A673 (cell line): Measurements from ENCODE around the gene FERMT3. TPM values are rescaled to one million over a fixed set of nuclear protein-coding genes. Genes with fewer than 3 reads are reported as not detected.

Experiments used
- BruUV-seq: library from RNA; stranded (reverse); fragments of 400-500 nt; replicated peaks from 2 replicates; lab custom pipeline; 2021; lab: Mats Ljungman, UMichigan
- CTCF ChIA-PET: fragments of 300-600 bp; sonication (Branson Sonifier 250); formaldehyde crosslinking; loops from one replicate; lab custom pipeline; 2022; ENCODE audit warnings: antibody characterized with exemption; lab: Charles Lee
- POLR2A ChIA-PET: fragments of 300-600 bp; sonication (Branson Sonifier 250); formaldehyde crosslinking; loops from one replicate; lab custom pipeline; 2022; ENCODE audit warnings: antibody characterized with exemption; ENCODE audit not compliant: low non-redundant PET; lab: Charles Lee
- DNase-seq: peaks from one replicate; pipeline ENCODE4 v3.0.0-alpha.2; 2015; ENCODE audit warnings: low spot score
- H3K27ac ChIP-seq: fragments of 200-600 bp; sonication (generic); 2 replicates; pipeline ENCODE4 v1.5.1; 2016; ENCODE audit warnings: mixed run types, low read depth, mild to moderate bottlenecking, mixed read lengths, antibody characterized with exemption, low read length; ENCODE audit not compliant: poor library complexity, severe bottlenecking
- H3K27me3 ChIP-seq: fragments of 200-600 bp; sonication (generic); replicated peaks from 2 replicates; pipeline ENCODE4 v1.6.1; 2017; ENCODE audit warnings: mixed run types, low read depth, mild to moderate bottlenecking, mixed read lengths, antibody characterized with exemption, low read length; ENCODE audit not compliant: insufficient read depth, poor library complexity
- H3K36me3 ChIP-seq: fragments of 200-600 bp; sonication (generic); 2 replicates; pipeline ENCODE4 v1.6.1; 2016; ENCODE audit warnings: mixed run types, mild to moderate bottlenecking, mixed read lengths, antibody characterized with exemption, low read length; ENCODE audit not compliant: insufficient read depth, poor library complexity, severe bottlenecking
- H3K4me1 ChIP-seq: fragments of 200-600 bp; sonication (generic); 2 replicates; pipeline ENCODE4 v1.6.1; 2017; ENCODE audit warnings: mixed run types, mild to moderate bottlenecking, mixed read lengths, antibody characterized with exemption, low read length; ENCODE audit not compliant: insufficient read depth, poor library complexity, severe bottlenecking
- H3K4me3 ChIP-seq: fragments of 200-600 bp; sonication (generic); 2 replicates; pipeline ENCODE4 v1.5.1; 2016; ENCODE audit warnings: low read depth, mixed run types, mild to moderate bottlenecking, mixed read lengths, low read length; ENCODE audit not compliant: poor library complexity, severe bottlenecking
- H3K9me3 ChIP-seq: fragments of 200-600 bp; sonication (generic); 2 replicates; pipeline ENCODE4 v1.6.1; 2016; ENCODE audit warnings: mixed run types, low read depth, mild to moderate bottlenecking, mixed read lengths, antibody characterized with exemption, low read length; ENCODE audit not compliant: poor library complexity, severe bottlenecking
- CTCF ChIP-seq: fragments of 300-800, 200-600 bp; sonication (generic); conservative IDR thresholded peaks from 2 replicates; pipeline ENCODE4 v1.5.1; 2017; ENCODE audit warnings: low read depth, mild to moderate bottlenecking, antibody characterized with exemption, low read length, moderate library complexity, mixed read lengths
- EZH2 ChIP-seq: fragments of 200-600 bp; sonication (generic); IDR thresholded peaks from 2 replicates; pipeline ENCODE4 v1.6.1; 2017; ENCODE audit warnings: borderline replicate concordance, low read depth, mild to moderate bottlenecking, mixed read lengths, antibody characterized with exemption, low read length; ENCODE audit not compliant: poor library complexity, severe bottlenecking
- intact Hi-C: fragments of 100-400 bp; cut with micrococcal nuclease; formaldehyde crosslinking; loops from one replicate; pipeline ENCODE4 v1.10.0; 2022; ENCODE audit not compliant: unreplicated experiment
- total RNA-seq: library from RNA; stranded (reverse); gene quantifications from 2 replicates; pipeline ENCODE4 v1.2.3, GENCODE V29; 2021

The FERMT3 gene
- total RNA-seq, 1 experiment from 2014 or later: 99.3 TPM

DNA sequence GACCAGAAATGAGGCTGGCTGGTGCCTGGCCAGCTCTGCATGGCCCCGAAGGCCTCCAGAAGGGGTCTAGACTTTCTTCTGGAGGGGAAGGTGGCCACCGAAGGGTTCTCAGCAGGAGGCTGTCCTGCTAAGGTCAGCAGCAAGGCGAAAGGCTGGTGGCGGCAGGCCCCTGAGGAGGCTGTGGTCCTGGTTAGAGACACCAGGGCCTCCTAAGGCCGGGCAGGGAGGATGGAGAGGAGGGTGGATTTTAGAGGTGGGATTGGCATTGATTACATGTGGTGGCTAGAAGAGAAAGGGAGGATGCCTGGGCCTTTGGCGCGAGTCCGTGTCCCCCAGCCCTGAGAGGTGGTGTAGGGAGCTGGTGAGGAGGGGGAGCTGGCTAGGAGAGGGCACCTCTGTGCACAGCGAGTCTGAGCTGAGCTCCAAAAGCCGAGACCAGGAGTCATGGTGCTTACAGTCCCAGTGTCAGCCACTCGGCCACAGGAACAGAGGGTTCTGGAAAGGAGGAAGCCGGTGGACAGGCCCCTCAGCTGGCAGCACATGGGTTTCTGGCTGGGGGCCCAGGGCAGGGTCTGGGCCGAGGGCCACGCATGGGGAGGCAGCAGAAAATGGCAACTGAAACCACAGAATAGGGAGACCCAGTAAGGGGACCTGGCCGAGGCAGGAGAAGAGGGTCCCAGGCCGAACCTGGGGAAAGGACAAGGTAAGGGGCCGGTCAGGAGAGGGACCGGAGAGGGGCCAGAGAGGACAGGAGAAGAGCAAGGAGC lies 2.5 kb downstream of the FERMT3 start:
- peaks cover 59% of the 10 kb centered on the region for H3K4me1 ChIP-seq
- intact Hi-C loops: loop anchor here (5.0 kb wide), 1 partner anchor 38 kb away; the partner anchor contains the start of gene PPP1R14B
- no peaks in the 10 kb centered on the region for H3K27me3 ChIP-seq
- ChIA-PET CTCF (no interaction called here), POLR2A (no interaction called here)
- DNase-seq: no peak
- peak overlapping the region; percentile 93 for H3K27ac ChIP-seq
- BruUV-seq: no TSS peak
- peaks cover 26% of the 10 kb centered on the region for H3K36me3 ChIP-seq
- H3K4me3 ChIP-seq: peak overlapping the region; percentile 40
- TF ChIP-seq EZH2 (no peak), CTCF (no peak)
- H3K9me3 ChIP-seq: no peaks in the 10 kb centered on the region

DNA sequence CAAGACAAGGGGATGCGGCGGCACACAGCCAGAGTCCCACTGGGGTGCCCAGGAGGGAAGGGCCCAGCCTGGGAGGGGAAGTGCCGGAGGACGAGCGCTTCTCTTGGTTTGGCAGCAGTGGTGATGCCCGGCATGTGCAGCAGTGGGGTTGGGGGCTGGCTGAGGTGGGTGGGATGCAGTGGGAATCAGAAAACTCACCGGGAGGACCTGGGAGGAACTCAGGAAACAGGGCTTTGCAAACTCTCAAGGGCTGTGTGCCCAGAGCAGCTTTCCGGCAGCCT lies 3.0 kb downstream of the FERMT3 start:
- intact Hi-C loops: loop anchor here (5.0 kb wide), 1 partner anchor 38 kb away; the partner anchor contains the start of gene PPP1R14B

DNA sequence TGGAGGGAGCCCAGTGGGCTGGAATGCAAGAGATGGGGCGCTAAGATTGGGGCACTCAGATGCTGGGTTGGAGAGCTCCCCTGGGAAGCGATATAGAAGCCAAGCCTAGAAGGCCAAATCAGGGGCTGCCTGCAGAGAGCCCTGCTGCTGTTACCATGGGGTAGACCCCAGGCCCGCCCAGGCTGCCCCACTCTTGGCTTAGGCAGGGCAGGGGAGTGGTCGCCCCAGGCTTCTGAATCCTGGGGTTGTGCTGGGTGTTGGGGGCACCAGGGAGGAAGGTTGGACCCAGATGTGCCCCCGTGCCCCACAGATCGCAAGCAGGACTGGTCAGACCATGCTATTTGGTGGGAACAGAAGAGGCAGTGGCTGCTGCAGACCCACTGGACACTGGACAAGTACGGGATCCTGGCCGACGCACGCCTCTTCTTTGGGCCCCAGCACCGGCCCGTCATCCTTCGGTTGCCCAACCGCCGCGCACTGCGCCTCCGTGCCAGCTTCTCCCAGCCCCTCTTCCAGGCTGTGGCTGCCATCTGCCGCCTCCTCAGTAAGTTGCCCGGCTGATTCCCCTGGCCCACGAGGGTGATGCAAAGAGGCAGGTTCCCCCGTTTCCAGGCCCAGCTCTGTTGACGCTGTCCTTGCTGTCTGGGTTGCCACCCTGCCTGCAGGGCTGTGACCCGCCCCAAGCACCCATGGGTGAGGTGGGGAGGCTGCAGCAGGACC lies 3.9 kb downstream of the FERMT3 start:
- BruUV-seq: no TSS peak
- POLR2A ChIA-PET: interaction anchor here (0.6 kb wide), 1 partner anchor 15 kb away, joined by 7 read pairs; no protein-coding TSS in a partner anchor
- DNase-seq: no peak
- intact Hi-C loops: no loop called here
- H3K27ac ChIP-seq: no peak overlapping the region
- no peak overlapping the region for H3K4me3 ChIP-seq
- peaks cover 26% of the 10 kb centered on the region for H3K36me3 ChIP-seq
- CTCF ChIA-PET: interaction anchor here (0.5 kb wide), 1 partner anchor 42 kb away, joined by 6 read pairs; no protein-coding TSS in a partner anchor
- H3K4me1 ChIP-seq: peaks cover 55% of the 10 kb centered on the region
- no peaks in the 10 kb centered on the region for H3K27me3 ChIP-seq
- no peaks in the 10 kb centered on the region for H3K9me3 ChIP-seq
- TF ChIP-seq CTCF (no peak), EZH2 (no peak)

More for the DNA sequence above, 3.0 kb downstream of the FERMT3 start:
- DNase-seq: no peak
- peaks cover 23% of the 10 kb centered on the region for H3K36me3 ChIP-seq
- POLR2A ChIA-PET: no interaction called here
- H3K4me1 ChIP-seq: peaks cover 55% of the 10 kb centered on the region
- TF ChIP-seq EZH2 (no peak), CTCF (no peak)
- CTCF ChIA-PET: no interaction called here
- peak overlapping the region; percentile 93 for H3K27ac ChIP-seq
- BruUV-seq: no TSS peak
- no peaks in the 10 kb centered on the region for H3K9me3 ChIP-seq
- H3K4me3 ChIP-seq: no peak overlapping the region
- H3K27me3 ChIP-seq: no peaks in the 10 kb centered on the region
